Measurements from ENCODE around the gene RBM11. TPM values are rescaled to one million over a fixed set of nuclear protein-coding genes. Genes with fewer than 3 reads are reported as not detected.

RBM11 gene
- total RNA-seq, 4 donors from 2014 or later: 0.75 to 2.4 TPM; not detected in 2

- 27% methylated on average over 2 of the region's 2 CpGs for WGBS, 2 donors
- H3K4me3 ChIP-seq (ENCODE audit: low read depth, poor library complexity, severe bottlenecking): no peak overlapping the region
- TF ChIP-seq POLR2A (IDR thresholded peaks at IDR 0.05): no peak
- TF ChIP-seq CTCF (IDR thresholded peaks at IDR 0.05): no peak
- intact Hi-C loops (cut with DNase I; ENCODE audit: low total_unique reads): loop anchor here (10.0 kb wide), 1 partner anchor 1351 kb away; no protein-coding TSS in a partner anchor
- DNase-seq (ENCODE audit: low spot score in 2 of 2): no peak
Measured at GRCh38 chr21:14243874-14244273, 27.9 kb downstream of the RBM11 start.

DNA sequence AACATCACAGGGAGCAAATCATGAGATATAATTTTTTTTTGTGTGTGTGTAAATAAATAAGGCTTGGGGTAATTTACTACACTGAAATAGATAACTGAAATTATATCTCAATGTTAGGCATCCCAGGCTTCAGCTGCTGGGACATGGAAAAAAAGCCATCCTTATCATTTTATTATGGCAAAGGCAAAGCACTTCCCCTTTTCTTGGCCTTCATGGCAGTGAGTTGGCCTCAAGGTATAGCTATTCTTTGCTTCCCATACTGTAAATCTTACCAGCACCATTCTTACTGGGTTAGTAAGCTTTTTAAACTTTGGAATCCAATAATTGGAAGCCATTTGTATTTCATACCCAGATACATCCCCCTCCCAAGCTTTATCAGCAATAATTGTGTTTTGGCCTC lies 29.0 kb downstream of the RBM11 start:
- TF ChIP-seq POLR2A (IDR thresholded peaks at IDR 0.05) (no peak), CTCF (IDR thresholded peaks at IDR 0.05) (no peak)
- DNase-seq (ENCODE audit: low spot score in 2 of 2): no peak
- intact Hi-C loops (cut with DNase I; ENCODE audit: low total_unique reads): loop anchor here (10.0 kb wide), 1 partner anchor 1350 kb away; no protein-coding TSS in a partner anchor
- H3K4me3 ChIP-seq (ENCODE audit: low read depth, poor library complexity, severe bottlenecking): no peak overlapping the region

- TF ChIP-seq CTCF (IDR thresholded peaks at IDR 0.05) (no peak), POLR2A (IDR thresholded peaks at IDR 0.05) (no peak)
- intact Hi-C loops (cut with DNase I; ENCODE audit: low total_unique reads): loop anchor here (10.0 kb wide), 1 partner anchor 1349 kb away; no protein-coding TSS in a partner anchor
- DNase-seq (ENCODE audit: low spot score in 2 of 2): no peak
- H3K4me3 ChIP-seq (ENCODE audit: low read depth, poor library complexity, severe bottlenecking): no peak overlapping the region
Measured at GRCh38 chr21:14245711-14246110, 29.8 kb downstream of the RBM11 start.

DNA sequence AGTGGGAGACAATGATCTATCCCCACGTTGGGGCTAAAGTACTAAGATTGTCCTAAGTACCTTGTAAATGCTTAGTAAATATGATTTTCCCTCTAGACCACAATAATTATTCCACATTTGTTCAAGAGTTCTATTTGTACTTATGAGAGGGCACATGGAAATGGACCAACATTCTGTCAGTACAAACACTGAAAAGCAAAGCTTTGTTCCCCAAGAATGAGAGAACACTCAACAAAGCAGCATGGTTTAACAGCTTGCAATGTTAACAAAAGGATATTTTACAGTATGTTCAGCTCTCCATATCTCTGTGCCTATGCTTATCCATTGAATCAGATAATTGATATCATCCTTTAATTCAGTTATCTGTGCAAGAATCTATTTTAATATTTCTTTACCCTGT lies 35.4 kb downstream of the RBM11 start:
- WGBS, 2 donors: 30 to 39% methylated on average over 1 of the region's 1 CpG
- no peak overlapping the region for H3K4me3 ChIP-seq (ENCODE audit: low read depth, poor library complexity, severe bottlenecking)
- TF ChIP-seq POLR2A (IDR thresholded peaks at IDR 0.05): no peak
- TF ChIP-seq CTCF (IDR thresholded peaks at IDR 0.05): no peak
- intact Hi-C loops (cut with DNase I; ENCODE audit: low total_unique reads): no loop called here
- no peak for DNase-seq (ENCODE audit: low spot score in 2 of 2)

DNA sequence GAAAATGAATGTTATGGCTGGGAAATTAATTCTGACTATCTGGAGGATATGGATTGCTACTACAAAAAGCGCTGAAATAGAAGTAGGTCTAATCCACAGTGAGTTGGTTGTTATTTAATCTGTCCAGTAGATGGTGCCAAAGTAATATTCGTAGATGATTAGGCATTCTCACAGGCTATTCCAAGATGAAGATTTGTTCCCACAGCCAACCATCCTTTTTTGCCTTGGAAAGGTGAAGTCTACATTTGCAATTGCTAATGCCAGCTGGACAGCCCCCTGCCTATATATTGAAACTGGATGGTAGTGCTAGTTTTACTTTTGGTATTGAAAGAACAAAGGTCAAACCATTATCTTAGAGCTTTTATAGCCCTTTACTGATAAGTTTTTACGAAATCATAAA lies 43.8 kb downstream of the RBM11 start:
- no peak overlapping the region for H3K4me3 ChIP-seq (ENCODE audit: low read depth, poor library complexity, severe bottlenecking)
- no peak for TF ChIP-seq POLR2A (IDR thresholded peaks at IDR 0.05)
- TF ChIP-seq CTCF (IDR thresholded peaks at IDR 0.05): no peak
- DNase-seq (ENCODE audit: low spot score in 2 of 2): no peak
- intact Hi-C loops (cut with DNase I; ENCODE audit: low total_unique reads): no loop called here
- 37 to 48% methylated on average over 3 of the region's 3 CpGs for WGBS, 2 donors

- no peak overlapping the region for H3K4me3 ChIP-seq (ENCODE audit: low read depth, poor library complexity, severe bottlenecking)
- 18 to 22% methylated on average over 1 of the region's 1 CpG for WGBS, 2 donors
- TF ChIP-seq CTCF (IDR thresholded peaks at IDR 0.05) (no peak), POLR2A (IDR thresholded peaks at IDR 0.05) (no peak)
- intact Hi-C loops (cut with DNase I; ENCODE audit: low total_unique reads): no loop called here
- DNase-seq (ENCODE audit: low spot score in 2 of 2): no peak
Measured at GRCh38 chr21:14260174-14260764, 44.3 kb downstream of the RBM11 start.
